ENCODE measurements around the gene G3BP1. TPM values are rescaled to one million over a fixed set of nuclear protein-coding genes. Genes with fewer than 3 reads are reported as not detected.
"Not testable (repeated sequence)": the region's sequence is repeated elsewhere in the genome, so short reads cannot be mapped to it uniquely, and the experiment has no call there.

The G3BP1 gene
- total RNA-seq, 2 donors from 2014 or later, result 117 to 130 TPM

DNA sequence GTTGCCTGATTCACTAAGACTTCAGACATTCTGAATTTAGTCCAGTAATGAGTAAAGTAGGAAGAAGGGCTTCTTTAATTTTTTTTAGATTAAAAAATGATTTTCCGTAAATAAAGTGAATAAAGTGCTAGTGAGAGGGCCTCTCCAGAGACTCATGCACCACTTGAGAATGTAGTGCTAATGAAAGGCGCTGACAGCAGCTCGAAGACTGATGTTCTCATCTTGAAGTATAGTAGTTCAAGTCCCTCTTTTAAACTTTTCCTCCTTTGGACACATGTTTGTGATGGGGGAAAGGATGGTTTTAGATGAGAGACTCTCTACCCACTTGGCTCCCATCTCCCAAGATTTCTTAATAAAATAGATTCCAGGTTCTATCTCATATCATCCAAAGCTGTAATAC, 48.5 kb downstream of the G3BP1 start:
- intact Hi-C loops (cut with DNase I), result loop anchor here in 1 of 2 donors (10.0 kb wide), 1 partner anchor 325 kb away; no protein-coding TSS in a partner anchor
- DNase-seq (ENCODE audit: low spot score), result no peak

DNA sequence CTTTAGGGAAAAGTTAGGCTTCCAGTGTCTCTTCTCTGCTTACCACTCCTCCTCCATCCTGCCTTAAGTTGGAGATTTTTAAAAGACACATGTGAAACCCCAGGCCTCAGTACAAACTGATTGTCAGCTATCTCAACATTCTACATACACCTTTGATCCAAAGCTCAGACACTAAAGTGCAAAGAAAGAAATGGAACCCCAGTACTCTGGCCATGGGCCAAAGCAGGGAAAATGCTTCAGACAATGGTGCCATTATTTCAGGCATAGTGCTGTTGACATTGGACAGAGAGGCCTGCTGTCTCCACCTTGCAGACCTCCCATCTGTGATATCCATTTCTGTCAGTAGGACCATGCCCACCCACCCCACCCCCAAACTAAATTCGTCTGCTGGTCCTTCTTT, 49.1 kb downstream of the G3BP1 start:
- intact Hi-C loops (cut with DNase I), result loop anchor here in 1 of 2 donors (10.0 kb wide), 1 partner anchor 324 kb away; no protein-coding TSS in a partner anchor
- DNase-seq (ENCODE audit: low spot score), result no peak

DNA sequence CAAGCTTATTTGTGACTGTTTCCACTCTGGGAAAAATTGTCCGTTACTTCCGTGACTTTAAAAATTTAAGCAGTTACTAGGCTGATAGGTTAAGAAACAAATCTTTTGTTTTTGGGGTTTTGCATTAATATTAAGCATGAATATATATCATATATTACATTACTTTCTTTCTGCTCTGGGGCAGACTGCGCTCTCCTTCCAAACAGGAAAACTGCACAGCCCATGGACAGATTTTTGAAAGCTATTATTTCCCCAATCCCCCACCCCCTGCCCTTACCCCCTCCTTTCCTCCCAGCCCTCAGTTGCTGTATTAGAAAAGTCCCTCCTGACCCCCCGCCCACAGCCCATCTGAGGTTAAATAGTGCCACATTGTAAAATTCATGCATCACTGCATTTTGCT, 50.4 kb downstream of the G3BP1 start:
- intact Hi-C loops (cut with DNase I), result loop anchor here in 1 of 2 donors (10.0 kb wide), 1 partner anchor 323 kb away; no protein-coding TSS in a partner anchor
- no peak for DNase-seq (ENCODE audit: low spot score)

DNA sequence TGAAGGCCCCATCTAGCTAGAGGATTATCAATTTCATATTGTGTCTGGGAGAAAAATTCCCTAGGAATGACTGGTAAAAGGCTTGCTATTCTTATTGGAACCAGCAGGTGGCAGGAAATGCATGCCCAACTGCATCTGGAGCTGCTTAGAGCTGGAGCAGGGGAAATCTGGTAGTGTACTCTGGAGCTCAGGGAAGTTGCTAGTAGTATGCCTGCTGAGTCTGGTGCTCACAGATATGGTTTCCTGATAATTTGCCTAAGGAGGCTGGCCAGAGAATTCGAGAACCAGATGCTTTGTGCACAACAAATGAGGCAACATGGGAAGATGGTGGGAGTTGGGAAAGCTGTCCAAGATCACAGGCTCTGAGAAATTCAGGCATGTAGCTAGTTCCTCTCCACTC, 53.7 kb downstream of the G3BP1 start:
- DNase-seq (ENCODE audit: low spot score), result no peak
- intact Hi-C loops (cut with DNase I), result loop anchor here (5.0 to 10.0 kb wide), 3 partner anchors 317 to 447 kb away; no protein-coding TSS in a partner anchor

DNA sequence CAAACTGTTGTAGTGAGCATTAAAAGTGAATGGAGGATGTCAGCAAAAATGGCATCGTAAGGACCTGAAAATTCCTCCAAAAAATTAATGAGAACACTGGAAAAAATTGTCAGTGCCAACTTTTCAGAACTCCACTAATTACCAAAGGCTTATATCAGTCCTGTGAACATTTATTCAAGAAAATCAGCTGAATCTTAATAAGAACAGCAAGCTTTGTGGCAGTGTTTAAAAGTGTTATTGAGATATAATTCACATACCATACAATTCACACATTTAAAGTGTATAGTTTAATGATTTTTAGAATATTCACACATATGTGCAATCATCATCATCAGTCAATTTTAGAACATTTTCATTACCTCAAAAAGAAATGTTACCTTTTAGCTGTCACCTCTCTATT, 57.6 kb downstream of the G3BP1 start:
- intact Hi-C loops (cut with DNase I), result loop anchor here (5.0 to 10.0 kb wide), 3 partner anchors 313 to 443 kb away; no protein-coding TSS in a partner anchor
- DNase-seq (ENCODE audit: low spot score), result no peak

DNA sequence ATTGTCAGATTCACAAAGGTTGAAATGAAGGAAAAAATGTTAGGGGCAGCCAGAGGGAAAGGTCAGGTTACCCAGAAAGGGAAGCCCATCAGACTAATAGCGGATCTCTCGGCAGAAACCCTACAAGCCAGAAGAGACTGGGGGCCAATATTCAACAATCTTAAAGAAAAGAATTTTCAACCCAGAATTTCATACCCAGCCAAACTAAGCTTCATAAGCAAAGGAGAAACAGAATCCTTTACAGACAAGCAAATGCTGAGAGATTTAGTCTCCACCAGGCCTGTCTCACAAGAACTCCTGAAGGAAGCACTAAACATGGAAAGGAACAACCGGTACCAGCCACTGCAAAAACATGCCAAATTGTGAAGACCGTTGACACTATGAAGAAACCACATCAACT, 61.1 kb downstream of the G3BP1 start:
- DNase-seq (ENCODE audit: low spot score); intact Hi-C loops (cut with DNase I): not testable (repeated sequence)

DNA sequence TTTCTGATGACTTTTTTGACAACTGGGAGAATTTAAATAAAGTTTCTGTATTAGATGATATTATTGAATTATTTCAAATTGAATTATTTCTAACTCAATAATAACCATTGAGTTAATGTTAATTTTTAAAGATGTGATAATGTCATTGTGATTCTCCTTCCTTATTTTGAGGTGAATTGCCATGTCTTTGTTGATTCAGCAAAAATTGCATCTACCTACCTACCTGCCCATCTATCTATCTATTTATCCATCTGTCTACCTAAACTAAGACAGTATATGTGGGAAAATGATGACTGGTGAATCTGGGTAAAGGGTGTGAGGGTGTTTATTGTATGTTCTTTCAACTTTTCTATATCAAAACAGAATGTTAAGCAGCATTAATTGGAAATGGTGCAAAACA, 75.0 kb downstream of the G3BP1 start:
- intact Hi-C loops (cut with DNase I), result no loop called here
- DNase-seq (ENCODE audit: low spot score), result no peak

DNA sequence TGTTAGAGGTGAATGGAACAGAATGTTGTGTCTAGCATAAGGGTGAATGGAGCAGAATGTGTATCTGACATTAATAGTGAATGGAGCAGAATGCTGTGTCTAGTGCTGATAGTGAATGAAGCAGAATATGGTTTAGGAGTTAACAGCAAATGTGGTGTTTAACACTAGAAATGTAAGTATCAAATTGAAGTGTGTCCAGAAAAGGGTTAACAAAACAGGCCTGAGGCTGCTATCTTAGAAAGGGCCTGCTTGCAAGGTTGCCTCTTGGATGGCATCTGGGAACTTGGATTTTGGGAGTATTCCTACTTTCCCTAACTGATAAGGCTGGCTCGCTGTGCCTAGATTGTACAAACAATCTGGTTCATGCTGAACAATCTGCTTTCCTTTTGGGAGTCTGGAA, 76.1 kb downstream of the G3BP1 start:
- no peak for DNase-seq (ENCODE audit: low spot score)
- intact Hi-C loops (cut with DNase I), result no loop called here

DNA sequence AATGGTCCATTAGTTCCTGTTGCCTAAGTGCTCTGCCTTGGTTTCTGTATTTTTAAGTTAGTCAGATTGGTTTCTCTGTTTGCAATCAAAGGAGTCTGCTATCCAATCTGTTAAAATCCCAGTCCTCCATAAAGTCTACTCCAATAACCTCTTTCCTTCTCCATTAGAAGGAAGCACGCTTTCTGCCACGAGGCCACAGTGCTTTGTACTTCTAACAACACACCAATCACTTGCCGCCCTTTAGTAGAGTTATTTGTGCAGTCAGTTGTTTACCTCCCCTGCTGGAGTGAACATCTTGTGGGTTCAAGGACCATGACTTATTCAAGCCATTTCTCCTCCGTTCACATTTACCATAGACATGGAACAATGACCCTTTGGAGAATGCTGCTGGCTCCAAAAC, 83.9 kb downstream of the G3BP1 start:
- no peak for DNase-seq (ENCODE audit: low spot score)
- intact Hi-C loops (cut with DNase I), result no loop called here

DNA sequence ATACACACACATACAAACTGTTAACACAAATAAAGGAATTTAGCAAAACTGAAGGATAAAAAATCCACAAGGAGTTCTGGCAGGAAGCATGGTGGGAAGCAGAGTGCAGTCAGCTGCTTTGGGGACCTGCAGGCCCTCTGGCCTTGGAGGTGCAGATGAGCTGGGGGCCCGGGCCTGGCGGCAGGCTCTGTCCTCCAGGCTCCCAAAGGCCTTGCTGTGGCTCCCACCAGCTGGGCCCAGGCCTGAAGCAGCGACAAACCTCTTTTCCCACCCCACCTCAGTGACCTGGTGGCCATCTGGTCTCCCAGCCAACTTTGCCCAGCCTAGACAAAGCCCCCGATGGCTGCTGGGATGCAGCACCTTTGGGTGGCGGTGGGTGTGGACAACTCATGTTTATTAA, 85.1 kb downstream of the G3BP1 start:
- DNase-seq (ENCODE audit: low spot score), result no peak
- intact Hi-C loops (cut with DNase I), result no loop called here

DNA sequence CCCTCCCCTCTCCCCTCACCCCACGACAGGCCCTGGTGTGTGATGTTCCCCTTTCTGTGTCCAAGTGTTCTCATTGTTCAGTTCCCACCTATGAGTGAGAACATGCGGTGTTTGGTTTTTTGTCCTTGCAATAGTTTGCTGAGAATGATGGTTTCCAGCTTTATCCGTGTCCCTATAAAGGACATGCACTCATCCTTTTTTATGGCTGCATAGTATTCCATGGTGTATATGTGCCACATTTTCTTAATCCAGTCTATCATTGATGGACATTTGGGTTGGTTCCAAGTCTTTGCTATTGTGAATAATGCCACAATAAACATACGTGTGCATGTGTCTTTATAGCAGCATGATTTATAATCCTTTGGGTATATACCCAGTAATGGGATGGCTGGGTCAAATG, 89.1 kb downstream of the G3BP1 start:
- intact Hi-C loops (cut with DNase I); DNase-seq (ENCODE audit: low spot score): not testable (repeated sequence)

Other genes with a start within 250 kb of the G3BP1 start
- not detected for gene FAT2, start 180.6 kb upstream of the G3BP1 start, total RNA-seq
- 1,000 to 10,000 TPM in 1 of 2 donors, 100 to 1,000 TPM in 1; 913 to 2,416 TPM for gene SPARC, start 85.0 kb upstream of the G3BP1 start, total RNA-seq
- gene ATOX1, start 13.3 kb upstream of the G3BP1 start, total RNA-seq, result 10 to 100 TPM; 62.8 to 68.6 TPM
- gene GLRA1, start 152.9 kb downstream of the G3BP1 start, total RNA-seq, result not detected

All from posterior vena cava (tissue), 2 donors.